HEK293 (cell line): ENCODE results near the gene ABHD14A.

ENCODE experiments used
- HOXC10 ChIP-seq: sonication (generic); formaldehyde crosslinking; IDR thresholded peaks from 2 replicates; pipeline ENCODE4 v1.8.1; 2023; ENCODE audit warnings: mild to moderate bottlenecking, missing genetic modification reagents
- SETDB1 ChIP-seq: IDR thresholded peaks from one replicate; pipeline ENCODE4 v1.6.1; 2017; ENCODE audit warnings: mild to moderate bottlenecking, low read length, moderate library complexity, mixed read lengths; ENCODE audit not compliant: insufficient read length
- SP3 ChIP-seq: fragments of 450-650 bp; formaldehyde crosslinking; IDR thresholded peaks from 2 replicates; pipeline ENCODE4 v1.5.1; 2016; ENCODE audit warnings: missing biosample characterization, missing genetic modification characterization
- ZFP37 ChIP-seq: fragments of 450-650 bp; formaldehyde crosslinking; IDR thresholded peaks from 2 replicates; pipeline ENCODE4 v1.5.1; 2016; ENCODE audit warnings: missing biosample characterization, missing genetic modification characterization
- ZFP41 ChIP-seq: fragments of 450-650 bp; formaldehyde crosslinking; IDR thresholded peaks from 2 replicates; pipeline ENCODE4 v1.5.1; 2016; ENCODE audit warnings: missing biosample characterization, missing genetic modification characterization, borderline replicate concordance
- ZNF302 ChIP-seq: fragments of 450-650 bp; formaldehyde crosslinking; IDR thresholded peaks from 2 replicates; pipeline ENCODE4 v1.5.1; 2016; ENCODE audit warnings: missing biosample characterization, missing genetic modification characterization, low read depth
- ZNF792 ChIP-seq: fragments of 450-650 bp; formaldehyde crosslinking; IDR thresholded peaks from 2 replicates; pipeline ENCODE4 v1.5.1; 2016; ENCODE audit warnings: missing biosample characterization, missing genetic modification characterization
- TF ChIP-seq, protein P1 (sequence below): fragments of 450-650 bp; formaldehyde crosslinking; IDR thresholded peaks from 2 replicates; pipeline ENCODE4 v1.5.1; 2016; ENCODE audit warnings: missing biosample characterization, missing genetic modification characterization
- TF ChIP-seq, protein P2 (sequence below): fragments of 450-650 bp; formaldehyde crosslinking; IDR thresholded peaks from 2 replicates; pipeline ENCODE4 v1.5.1; 2016; ENCODE audit warnings: missing biosample characterization, missing genetic modification characterization
- TF ChIP-seq, protein P3 (sequence below): fragments of 450-650 bp; formaldehyde crosslinking; IDR thresholded peaks from 2 replicates; pipeline ENCODE4 v1.5.1; 2016; ENCODE audit warnings: missing biosample characterization, missing genetic modification characterization, low read depth
- TF ChIP-seq, protein P4 (sequence below): fragments of 450-650 bp; formaldehyde crosslinking; IDR thresholded peaks from 2 replicates; pipeline ENCODE4 v1.5.1; 2016; ENCODE audit warnings: missing biosample characterization, missing genetic modification characterization
- TF ChIP-seq, protein P5 (sequence below): fragments of 450-650 bp; formaldehyde crosslinking; IDR thresholded peaks from 2 replicates; pipeline ENCODE4 v1.5.1; 2016; ENCODE audit warnings: missing biosample characterization, missing genetic modification characterization
- TF ChIP-seq, protein P6 (sequence below): fragments of 450-650 bp; formaldehyde crosslinking; IDR thresholded peaks from 2 replicates; pipeline ENCODE4; 2016; ENCODE audit warnings: missing biosample characterization, missing genetic modification characterization
- TF ChIP-seq, protein P7 (sequence below): sonication (generic); formaldehyde crosslinking; IDR thresholded peaks from 2 replicates; pipeline ENCODE4 v1.8.1; 2022; ENCODE audit warnings: mild to moderate bottlenecking, moderate library complexity, missing genetic modification reagents

DNA sequence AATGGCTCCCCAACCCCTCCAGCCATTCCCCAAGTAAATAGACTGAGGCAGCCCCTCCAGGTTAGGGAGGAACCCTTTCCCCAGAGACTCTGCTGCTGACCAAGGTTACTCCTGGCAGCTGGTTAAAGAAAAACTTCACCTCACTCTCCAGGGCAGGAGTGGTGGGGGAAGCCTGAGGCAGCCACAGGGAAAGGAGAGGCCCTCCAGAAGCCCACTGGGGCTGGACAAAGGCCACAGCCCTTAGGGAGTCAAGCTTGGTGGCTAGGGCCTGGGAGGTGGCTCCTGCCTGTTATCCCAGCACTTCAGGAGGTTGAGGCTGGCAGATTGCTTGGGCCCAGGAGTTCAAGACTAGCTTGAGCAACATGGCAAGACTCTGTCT lies 9.4 kb downstream of the ABHD14A start:
- TF ChIP-seq, protein P1, sequence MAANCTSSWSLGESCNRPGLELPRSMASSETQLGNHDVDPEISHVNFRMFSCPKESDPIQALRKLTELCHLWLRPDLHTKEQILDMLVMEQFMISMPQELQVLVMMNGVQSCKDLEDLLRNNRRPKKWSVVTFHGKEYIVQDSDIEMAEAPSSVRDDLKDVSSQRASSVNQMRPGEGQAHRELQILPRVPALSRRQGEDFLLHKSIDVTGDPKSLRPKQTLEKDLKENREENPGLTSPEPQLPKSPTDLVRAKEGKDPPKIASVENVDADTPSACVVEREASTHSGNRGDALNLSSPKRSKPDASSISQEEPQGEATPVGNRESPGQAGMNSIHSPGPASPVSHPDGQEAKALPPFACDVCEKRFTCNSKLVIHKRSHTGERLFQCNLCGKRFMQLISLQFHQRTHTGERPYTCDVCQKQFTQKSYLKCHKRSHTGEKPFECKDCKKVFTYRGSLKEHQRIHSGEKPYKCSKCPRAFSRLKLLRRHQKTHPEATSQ (tag by site-specific recombination) = no peak
- TF ChIP-seq, protein P2, sequence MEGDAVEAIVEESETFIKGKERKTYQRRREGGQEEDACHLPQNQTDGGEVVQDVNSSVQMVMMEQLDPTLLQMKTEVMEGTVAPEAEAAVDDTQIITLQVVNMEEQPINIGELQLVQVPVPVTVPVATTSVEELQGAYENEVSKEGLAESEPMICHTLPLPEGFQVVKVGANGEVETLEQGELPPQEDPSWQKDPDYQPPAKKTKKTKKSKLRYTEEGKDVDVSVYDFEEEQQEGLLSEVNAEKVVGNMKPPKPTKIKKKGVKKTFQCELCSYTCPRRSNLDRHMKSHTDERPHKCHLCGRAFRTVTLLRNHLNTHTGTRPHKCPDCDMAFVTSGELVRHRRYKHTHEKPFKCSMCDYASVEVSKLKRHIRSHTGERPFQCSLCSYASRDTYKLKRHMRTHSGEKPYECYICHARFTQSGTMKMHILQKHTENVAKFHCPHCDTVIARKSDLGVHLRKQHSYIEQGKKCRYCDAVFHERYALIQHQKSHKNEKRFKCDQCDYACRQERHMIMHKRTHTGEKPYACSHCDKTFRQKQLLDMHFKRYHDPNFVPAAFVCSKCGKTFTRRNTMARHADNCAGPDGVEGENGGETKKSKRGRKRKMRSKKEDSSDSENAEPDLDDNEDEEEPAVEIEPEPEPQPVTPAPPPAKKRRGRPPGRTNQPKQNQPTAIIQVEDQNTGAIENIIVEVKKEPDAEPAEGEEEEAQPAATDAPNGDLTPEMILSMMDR (tag by site-specific recombination) = no peak
- TF ChIP-seq ZFP41 (no peak), ZFP37 (no peak), HOXC10 (CRISPR knock-in tag) (no peak), SP3 (tag by site-specific recombination) (no peak), ZNF302 (no peak), SETDB1 (no peak), ZNF792 (tag by site-specific recombination) (no peak)
- TF ChIP-seq, protein P3, sequence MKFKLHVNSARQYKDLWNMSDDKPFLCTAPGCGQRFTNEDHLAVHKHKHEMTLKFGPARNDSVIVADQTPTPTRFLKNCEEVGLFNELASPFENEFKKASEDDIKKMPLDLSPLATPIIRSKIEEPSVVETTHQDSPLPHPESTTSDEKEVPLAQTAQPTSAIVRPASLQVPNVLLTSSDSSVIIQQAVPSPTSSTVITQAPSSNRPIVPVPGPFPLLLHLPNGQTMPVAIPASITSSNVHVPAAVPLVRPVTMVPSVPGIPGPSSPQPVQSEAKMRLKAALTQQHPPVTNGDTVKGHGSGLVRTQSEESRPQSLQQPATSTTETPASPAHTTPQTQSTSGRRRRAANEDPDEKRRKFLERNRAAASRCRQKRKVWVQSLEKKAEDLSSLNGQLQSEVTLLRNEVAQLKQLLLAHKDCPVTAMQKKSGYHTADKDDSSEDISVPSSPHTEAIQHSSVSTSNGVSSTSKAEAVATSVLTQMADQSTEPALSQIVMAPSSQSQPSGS (tag by site-specific recombination) = no peak
- TF ChIP-seq, protein P4, sequence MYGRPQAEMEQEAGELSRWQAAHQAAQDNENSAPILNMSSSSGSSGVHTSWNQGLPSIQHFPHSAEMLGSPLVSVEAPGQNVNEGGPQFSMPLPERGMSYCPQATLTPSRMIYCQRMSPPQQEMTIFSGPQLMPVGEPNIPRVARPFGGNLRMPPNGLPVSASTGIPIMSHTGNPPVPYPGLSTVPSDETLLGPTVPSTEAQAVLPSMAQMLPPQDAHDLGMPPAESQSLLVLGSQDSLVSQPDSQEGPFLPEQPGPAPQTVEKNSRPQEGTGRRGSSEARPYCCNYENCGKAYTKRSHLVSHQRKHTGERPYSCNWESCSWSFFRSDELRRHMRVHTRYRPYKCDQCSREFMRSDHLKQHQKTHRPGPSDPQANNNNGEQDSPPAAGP (tag by site-specific recombination) = no peak
- TF ChIP-seq, protein P5, sequence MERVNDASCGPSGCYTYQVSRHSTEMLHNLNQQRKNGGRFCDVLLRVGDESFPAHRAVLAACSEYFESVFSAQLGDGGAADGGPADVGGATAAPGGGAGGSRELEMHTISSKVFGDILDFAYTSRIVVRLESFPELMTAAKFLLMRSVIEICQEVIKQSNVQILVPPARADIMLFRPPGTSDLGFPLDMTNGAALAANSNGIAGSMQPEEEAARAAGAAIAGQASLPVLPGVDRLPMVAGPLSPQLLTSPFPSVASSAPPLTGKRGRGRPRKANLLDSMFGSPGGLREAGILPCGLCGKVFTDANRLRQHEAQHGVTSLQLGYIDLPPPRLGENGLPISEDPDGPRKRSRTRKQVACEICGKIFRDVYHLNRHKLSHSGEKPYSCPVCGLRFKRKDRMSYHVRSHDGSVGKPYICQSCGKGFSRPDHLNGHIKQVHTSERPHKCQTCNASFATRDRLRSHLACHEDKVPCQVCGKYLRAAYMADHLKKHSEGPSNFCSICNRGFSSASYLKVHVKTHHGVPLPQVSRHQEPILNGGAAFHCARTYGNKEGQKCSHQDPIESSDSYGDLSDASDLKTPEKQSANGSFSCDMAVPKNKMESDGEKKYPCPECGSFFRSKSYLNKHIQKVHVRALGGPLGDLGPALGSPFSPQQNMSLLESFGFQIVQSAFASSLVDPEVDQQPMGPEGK (tag by site-specific recombination) = no peak
- TF ChIP-seq, protein P6, sequence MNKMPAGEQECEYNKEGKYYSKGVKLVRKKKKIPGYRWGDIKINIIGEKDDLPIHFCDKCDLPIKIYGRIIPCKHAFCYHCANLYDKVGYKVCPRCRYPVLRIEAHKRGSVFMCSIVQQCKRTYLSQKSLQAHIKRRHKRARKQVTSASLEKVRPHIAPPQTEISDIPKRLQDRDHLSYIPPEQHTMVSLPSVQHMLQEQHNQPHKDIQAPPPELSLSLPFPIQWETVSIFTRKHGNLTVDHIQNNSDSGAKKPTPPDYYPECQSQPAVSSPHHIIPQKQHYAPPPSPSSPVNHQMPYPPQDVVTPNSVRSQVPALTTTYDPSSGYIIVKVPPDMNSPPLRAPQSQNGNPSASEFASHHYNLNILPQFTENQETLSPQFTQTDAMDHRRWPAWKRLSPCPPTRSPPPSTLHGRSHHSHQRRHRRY (tag by site-specific recombination) = no peak
- TF ChIP-seq, protein P7, sequence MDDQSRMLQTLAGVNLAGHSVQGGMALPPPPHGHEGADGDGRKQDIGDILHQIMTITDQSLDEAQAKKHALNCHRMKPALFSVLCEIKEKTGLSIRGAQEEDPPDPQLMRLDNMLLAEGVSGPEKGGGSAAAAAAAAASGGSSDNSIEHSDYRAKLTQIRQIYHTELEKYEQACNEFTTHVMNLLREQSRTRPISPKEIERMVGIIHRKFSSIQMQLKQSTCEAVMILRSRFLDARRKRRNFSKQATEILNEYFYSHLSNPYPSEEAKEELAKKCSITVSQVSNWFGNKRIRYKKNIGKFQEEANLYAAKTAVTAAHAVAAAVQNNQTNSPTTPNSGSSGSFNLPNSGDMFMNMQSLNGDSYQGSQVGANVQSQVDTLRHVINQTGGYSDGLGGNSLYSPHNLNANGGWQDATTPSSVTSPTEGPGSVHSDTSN (CRISPR knock-in tag) = no peak
